OCI-LY1 (cell line): ENCODE data around the gene MUC2.

ENCODE experiments used
- H2AFZ ChIP-seq: fragments of 200-600 bp; sonication (generic), shearing (Covaris generic); 2 replicates; pipeline ENCODE4 v1.6.0; 2014; ENCODE audit warnings: antibody characterized with exemption, mild to moderate bottlenecking, low read length
- H3F3A ChIP-seq: fragments of 200-600 bp; sonication (generic), shearing (Covaris generic); 2 replicates; pipeline ENCODE4 v1.6.0; 2014; ENCODE audit warnings: mild to moderate bottlenecking, antibody characterized with exemption, low read length, moderate library complexity; ENCODE audit not compliant: insufficient read depth
- H3K27ac ChIP-seq: fragments of 200-600 bp; sonication (generic); 2 replicates; pipeline ENCODE4 v1.5.1; 2014; ENCODE audit warnings: low read length, mixed run types, mild to moderate bottlenecking, low read depth; ENCODE audit not compliant: poor library complexity, severe bottlenecking
- H3K27me3 ChIP-seq: fragments of 200-600 bp; sonication (generic); 2 replicates; pipeline ENCODE4 v1.6.0; 2014; ENCODE audit warnings: antibody characterized with exemption, mild to moderate bottlenecking, low read length, moderate library complexity; ENCODE audit not compliant: insufficient read depth
- H3K36me3 ChIP-seq: fragments of 200-600 bp; sonication (generic); 2 replicates; pipeline ENCODE4 v1.6.1; 2014; ENCODE audit warnings: mild to moderate bottlenecking, antibody characterized with exemption, low read length, moderate library complexity, mixed read lengths; ENCODE audit not compliant: insufficient read depth
- H3K4me1 ChIP-seq: fragments of 200-600 bp; sonication (generic); 2 replicates; pipeline ENCODE4 v1.5.1; 2014; ENCODE audit warnings: mild to moderate bottlenecking, low read length, moderate library complexity; ENCODE audit not compliant: insufficient read depth, severe bottlenecking
- H3K4me2 ChIP-seq: fragments of 200-600 bp; sonication (generic), shearing (Covaris generic); 2 replicates; pipeline ENCODE4 v1.6.1; 2014; ENCODE audit warnings: low read length
- H3K4me3 ChIP-seq: fragments of 200-600 bp; sonication (generic); 2 replicates; pipeline ENCODE4 v1.5.1; 2014; ENCODE audit warnings: low read length, low read depth, mild to moderate bottlenecking, mixed read lengths; ENCODE audit not compliant: poor library complexity, severe bottlenecking
- H3K79me2 ChIP-seq: fragments of 200-600 bp; shearing (Covaris generic); 2 replicates; pipeline ENCODE4 v1.6.1; 2016; ENCODE audit warnings: mixed run types, low read length, mixed read lengths; ENCODE audit not compliant: insufficient read depth
- H3K9ac ChIP-seq: fragments of 200-600 bp; sonication (generic), shearing (Covaris generic); 2 replicates; pipeline ENCODE4 v1.6.1; 2014; ENCODE audit warnings: mild to moderate bottlenecking, low read length, mixed read lengths
- H3K9me2 ChIP-seq: fragments of 200-600 bp; sonication (generic), shearing (Covaris generic); 2 replicates; pipeline ENCODE4 v1.6.1; 2014; ENCODE audit warnings: low read depth, mild to moderate bottlenecking, low read length, mixed read lengths
- H3K9me3 ChIP-seq: fragments of 200-600 bp; shearing (Covaris generic); 2 replicates; pipeline ENCODE4 v1.6.1; 2014; ENCODE audit warnings: low read length, mixed read lengths
- H4K20me1 ChIP-seq: fragments of 200-600 bp; sonication (generic), shearing (Covaris generic); 2 replicates; pipeline ENCODE4 v1.6.0; 2016; ENCODE audit warnings: mild to moderate bottlenecking, low read length; ENCODE audit not compliant: insufficient read depth
- CTCF ChIP-seq: fragments of 200-600 bp; sonication (generic), shearing (Covaris generic); IDR thresholded peaks from 2 replicates; pipeline ENCODE4 v1.5.1; 2017; ENCODE audit warnings: mild to moderate bottlenecking, antibody characterized with exemption, low read length, moderate library complexity, mixed read lengths
- EZH2 ChIP-seq: fragments of 200-600 bp; sonication (generic), shearing (Covaris generic); IDR thresholded peaks from 2 replicates; pipeline ENCODE4 v1.8.0; 2017; ENCODE audit warnings: borderline replicate concordance, mixed run types, mild to moderate bottlenecking, antibody characterized with exemption, low read length, moderate library complexity, mixed read lengths

MUC2 gene

GRCh38 chr11:1048375-1049070 lies 26.2 kb upstream of the MUC2 start:
- H2AFZ ChIP-seq, result no peak overlapping the region
- no peak overlapping the region for H3K4me3 ChIP-seq
- no peak overlapping the region for H3K4me2 ChIP-seq
- no peaks in the 10 kb centered on the region; the same call in 1 of the 2 replicates for H3K36me3 ChIP-seq
- H3K9me2 ChIP-seq, result no peaks in the 10 kb centered on the region
- no peak overlapping the region for H3K9ac ChIP-seq
- H3K27me3 ChIP-seq, result no peaks in the 10 kb centered on the region; the same call in 1 of the 2 replicates
- no peaks in the 10 kb centered on the region for H3K79me2 ChIP-seq
- no peaks in the 10 kb centered on the region for H4K20me1 ChIP-seq
- peaks cover 5% of the 10 kb centered on the region for H3K4me1 ChIP-seq
- H3K27ac ChIP-seq, result no peak overlapping the region
- H3K9me3 ChIP-seq, result peaks cover 7% of the 10 kb centered on the region
- no peak for TF ChIP-seq EZH2
- TF ChIP-seq CTCF, result no peak
- H3F3A ChIP-seq, result no peaks in the 10 kb centered on the region

- no peak overlapping the region for H3K27ac ChIP-seq
- H3F3A ChIP-seq, result no peaks in the 10 kb centered on the region
- no peak overlapping the region for H3K4me2 ChIP-seq
- H3K4me1 ChIP-seq, result no peaks in the 10 kb centered on the region
- H3K4me3 ChIP-seq, result no peak overlapping the region
- no peak for TF ChIP-seq EZH2
- TF ChIP-seq CTCF, result no peak
- no peaks in the 10 kb centered on the region; the same call in 1 of the 2 replicates for H3K36me3 ChIP-seq
- H3K27me3 ChIP-seq, result no peaks in the 10 kb centered on the region; the same call in 1 of the 2 replicates
- no peaks in the 10 kb centered on the region for H4K20me1 ChIP-seq
- H3K79me2 ChIP-seq, result no peaks in the 10 kb centered on the region
- no peak overlapping the region for H2AFZ ChIP-seq
- no peaks in the 10 kb centered on the region for H3K9me2 ChIP-seq
- H3K9me3 ChIP-seq, result peaks cover 7% of the 10 kb centered on the region
- no peak overlapping the region for H3K9ac ChIP-seq
Observed at GRCh38 chr11:1049071-1049405, 25.6 kb upstream of the MUC2 start.

- H3K79me2 ChIP-seq, result no peaks in the 10 kb centered on the region
- no peak overlapping the region for H3K27ac ChIP-seq
- no peaks in the 10 kb centered on the region for H3K4me1 ChIP-seq
- TF ChIP-seq CTCF (no peak), EZH2 (no peak)
- H3K4me3 ChIP-seq, result no peak overlapping the region
- no peak overlapping the region for H3K9ac ChIP-seq
- H3K9me3 ChIP-seq, result peaks cover 7% of the 10 kb centered on the region
- no peaks in the 10 kb centered on the region; the same call in 1 of the 2 replicates for H3K36me3 ChIP-seq
- H2AFZ ChIP-seq, result no peak overlapping the region
- no peak overlapping the region for H3K4me2 ChIP-seq
- no peaks in the 10 kb centered on the region for H4K20me1 ChIP-seq
- H3F3A ChIP-seq, result no peaks in the 10 kb centered on the region
- no peaks in the 10 kb centered on the region for H3K9me2 ChIP-seq
- H3K27me3 ChIP-seq, result no peaks in the 10 kb centered on the region; the same call in 1 of the 2 replicates
Observed at GRCh38 chr11:1049431-1049891, 25.2 kb upstream of the MUC2 start.
